ENCODE data around the gene FHIT.

GRCh38 chr3:60325610-60326170 lies 925.6 kb downstream of the FHIT start:
- no peak for TF ChIP-seq EZH2phosphoT487 (IDR thresholded peaks at IDR 0.05; ENCODE audit: insufficient read depth, low read depth)
- TF ChIP-seq EZH2 (IDR thresholded peaks at IDR 0.05; ENCODE audit: insufficient read depth, poor library complexity, severe bottlenecking): no peak

Measured in GM23248 (cell line).